WERI-Rb-1 (cell line): ENCODE results near the gene SMYD3.

Source experiments
- DNase-seq: peaks from one replicate; pipeline ENCODE4 v3.0.0-alpha.2; 2020
- H3K27ac ChIP-seq: fragments of 250-450 bp; sonication (Bioruptor Pico); 2 replicates; pipeline ENCODE4 v1.5.1; 2020; ENCODE audit warnings: mild to moderate bottlenecking, moderate library complexity
- H3K27me3 ChIP-seq: fragments of 250-450 bp; sonication (Bioruptor Pico); 2 replicates; pipeline ENCODE4 v1.5.1; 2021; ENCODE audit warnings: mild to moderate bottlenecking, low read depth, moderate library complexity; ENCODE audit not compliant: insufficient read depth, severe bottlenecking
- H3K36me3 ChIP-seq: fragments of 250-450 bp; sonication (Bioruptor Pico); 2 replicates; pipeline ENCODE4 v1.5.1; 2020; ENCODE audit warnings: mild to moderate bottlenecking, moderate library complexity
- H3K4me3 ChIP-seq: 2 replicates; pipeline ENCODE4 v1.5.1; 2011; ENCODE audit warnings: low read depth, mild to moderate bottlenecking, control low read depth, low read length
- H3K9me3 ChIP-seq: fragments of 250-450 bp; sonication (Bioruptor Pico); 2 replicates; pipeline ENCODE4 v1.5.1; 2021; ENCODE audit warnings: mild to moderate bottlenecking, moderate library complexity; ENCODE audit not compliant: severe bottlenecking
- TF ChIP-seq, protein P1 (sequence below): IDR thresholded peaks from 2 replicates; pipeline ENCODE4 v1.5.1; 2011; ENCODE audit warnings: low read depth, mild to moderate bottlenecking, control low read depth, inconsistent platforms, low read length

The SMYD3 gene

GRCh38 chr1:245772325-245772724 is 734.8 kb downstream of the SMYD3 start:
- H3K36me3 ChIP-seq, result no peaks in the 10 kb centered on the region
- H3K27ac ChIP-seq, result no peak overlapping the region
- DNase-seq, result no peak
- TF ChIP-seq, protein P1, sequence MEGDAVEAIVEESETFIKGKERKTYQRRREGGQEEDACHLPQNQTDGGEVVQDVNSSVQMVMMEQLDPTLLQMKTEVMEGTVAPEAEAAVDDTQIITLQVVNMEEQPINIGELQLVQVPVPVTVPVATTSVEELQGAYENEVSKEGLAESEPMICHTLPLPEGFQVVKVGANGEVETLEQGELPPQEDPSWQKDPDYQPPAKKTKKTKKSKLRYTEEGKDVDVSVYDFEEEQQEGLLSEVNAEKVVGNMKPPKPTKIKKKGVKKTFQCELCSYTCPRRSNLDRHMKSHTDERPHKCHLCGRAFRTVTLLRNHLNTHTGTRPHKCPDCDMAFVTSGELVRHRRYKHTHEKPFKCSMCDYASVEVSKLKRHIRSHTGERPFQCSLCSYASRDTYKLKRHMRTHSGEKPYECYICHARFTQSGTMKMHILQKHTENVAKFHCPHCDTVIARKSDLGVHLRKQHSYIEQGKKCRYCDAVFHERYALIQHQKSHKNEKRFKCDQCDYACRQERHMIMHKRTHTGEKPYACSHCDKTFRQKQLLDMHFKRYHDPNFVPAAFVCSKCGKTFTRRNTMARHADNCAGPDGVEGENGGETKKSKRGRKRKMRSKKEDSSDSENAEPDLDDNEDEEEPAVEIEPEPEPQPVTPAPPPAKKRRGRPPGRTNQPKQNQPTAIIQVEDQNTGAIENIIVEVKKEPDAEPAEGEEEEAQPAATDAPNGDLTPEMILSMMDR, result no peak
- no peaks in the 10 kb centered on the region for H3K9me3 ChIP-seq
- H3K4me3 ChIP-seq, result no peak overlapping the region
- H3K27me3 ChIP-seq, result no peaks in the 10 kb centered on the region

- H3K4me3 ChIP-seq, result no peak overlapping the region
- TF ChIP-seq, protein P1, result no peak
- H3K9me3 ChIP-seq, result no peaks in the 10 kb centered on the region
- DNase-seq, result no peak
- no peaks in the 10 kb centered on the region for H3K27me3 ChIP-seq
- no peak overlapping the region for H3K27ac ChIP-seq
- H3K36me3 ChIP-seq, result no peaks in the 10 kb centered on the region
These were observed 735.4 kb downstream of the SMYD3 start for GRCh38 chr1:245771511-245772281.

GRCh38 chr1:245770156-245770555 is 736.9 kb downstream of the SMYD3 start:
- H3K27ac ChIP-seq, result no peak overlapping the region
- no peak for DNase-seq
- H3K36me3 ChIP-seq, result no peaks in the 10 kb centered on the region
- no peaks in the 10 kb centered on the region for H3K27me3 ChIP-seq
- H3K4me3 ChIP-seq, result no peak overlapping the region
- TF ChIP-seq, protein P1, result no peak
- no peaks in the 10 kb centered on the region for H3K9me3 ChIP-seq

DNA sequence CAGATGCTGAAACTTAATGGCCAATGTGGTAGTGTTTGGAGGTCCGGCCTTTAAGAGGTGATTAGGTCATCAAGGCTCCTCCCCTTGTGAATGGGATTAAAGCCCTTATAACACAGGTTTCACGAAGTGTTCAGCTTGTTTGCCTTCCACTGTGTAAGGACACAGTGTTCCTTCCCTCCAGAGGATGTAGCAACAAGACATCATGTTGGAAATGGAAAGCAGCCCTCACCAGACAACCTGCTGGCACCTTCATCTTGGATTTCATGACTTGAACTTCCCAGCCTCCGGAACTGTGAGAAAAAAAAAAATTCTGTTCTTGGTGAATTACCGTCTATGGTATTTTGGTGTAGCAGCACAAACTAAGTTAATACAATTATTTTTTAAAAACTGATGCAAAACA is 738.5 kb downstream of the SMYD3 start:
- TF ChIP-seq, protein P1, result no peak
- Histone ChIP-seq H3K36me3 (no peaks in the 10 kb centered on the region), H3K4me3 (no peak overlapping the region), H3K9me3 (no peaks in the 10 kb centered on the region), H3K27ac (no peak overlapping the region), H3K27me3 (no peaks in the 10 kb centered on the region)
- no peak for DNase-seq

DNA sequence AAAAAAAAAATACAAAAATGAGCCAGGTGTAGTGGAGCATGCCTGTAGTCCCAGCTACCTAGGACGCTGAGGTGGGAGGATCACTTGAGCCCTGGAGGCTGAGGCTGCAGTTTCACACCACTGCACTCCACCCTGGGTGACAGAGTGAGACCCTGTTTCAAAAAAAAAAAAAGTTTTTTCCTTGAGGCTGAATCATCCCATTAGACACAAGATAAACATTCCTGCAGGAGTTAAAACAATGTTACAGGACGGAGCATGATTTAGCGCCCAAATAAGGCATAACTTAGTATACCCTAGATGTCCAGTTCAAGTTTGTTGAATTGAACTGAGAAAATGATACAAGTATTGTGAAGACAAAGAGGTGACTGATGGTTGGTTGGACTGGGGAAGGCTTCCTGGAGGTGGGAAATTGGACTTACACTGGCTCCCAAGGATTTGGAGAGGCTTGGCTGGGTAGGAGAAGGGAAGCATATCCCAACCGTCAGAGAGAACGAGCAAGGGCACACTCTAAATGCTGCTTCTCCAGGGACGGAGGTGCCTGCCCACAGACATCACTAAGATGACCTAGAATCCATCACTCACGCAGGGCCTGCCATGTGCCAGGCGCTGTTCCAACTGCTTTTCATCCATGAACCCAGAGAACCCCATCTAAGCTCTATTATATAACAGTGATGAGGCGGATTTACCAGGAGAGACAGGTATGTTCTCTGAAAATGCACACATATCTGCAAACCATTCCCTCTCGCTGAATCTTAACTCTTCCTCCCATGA is 741.7 kb downstream of the SMYD3 start:
- no peak overlapping the region for H3K4me3 ChIP-seq
- H3K36me3 ChIP-seq, result no peaks in the 10 kb centered on the region
- H3K9me3 ChIP-seq, result no peaks in the 10 kb centered on the region
- TF ChIP-seq, protein P1, result no peak
- H3K27ac ChIP-seq, result no peak overlapping the region
- H3K27me3 ChIP-seq, result no peaks in the 10 kb centered on the region
- no peak for DNase-seq
